Spleen (tissue), 11 donors: ENCODE results near the gene SLC44A4. TPM values are rescaled to one million over a fixed set of nuclear protein-coding genes. Genes with fewer than 3 reads are reported as not detected.

ENCODE experiments used
- DNase-seq: peaks from one replicate; pipeline ENCODE4 v3.0.0-alpha.2; 2020
- H3K27ac ChIP-seq, 8 donors: fragments of 200-600 bp; sonication (generic) in 7 of 8; 1 replicate in 4 of 8; 2 replicates in 4 of 8; pipeline versions ENCODE4 v1.5.0 to v1.8.0; 2016 to 2021; ENCODE audit warnings: inconsistent platforms in 4 of 8, mild to moderate bottlenecking in 4 of 8, moderate library complexity in 1 of 8
- H3K27me3 ChIP-seq, 7 donors: fragments of 200-600 bp; sonication (generic) in 6 of 7; replicated peaks in 1 of 7; 1 replicate in 4 of 7; 2 replicates in 3 of 7; pipeline versions ENCODE4 v1.5.0 to v1.8.0; 2016 to 2021; ENCODE audit warnings: inconsistent platforms in 3 of 7, mild to moderate bottlenecking in 1 of 7
- H3K36me3 ChIP-seq, 6 donors: fragments of 200-600 bp; sonication (generic) in 5 of 6; 1 replicate in 4 of 6; 2 replicates in 2 of 6; pipeline versions ENCODE4 v1.5.0 to v1.8.0; 2016 to 2021; ENCODE audit warnings: inconsistent platforms in 2 of 6
- H3K4me1 ChIP-seq, 6 donors: fragments of 200-600 bp; sonication (generic) in 5 of 6; 1 replicate in 3 of 6; 2 replicates in 3 of 6; pipeline versions ENCODE4 v1.5.0 to v1.8.0; 2016 to 2021; ENCODE audit warnings: inconsistent platforms in 3 of 6
- H3K4me3 ChIP-seq, 8 donors: fragments of 200-600 bp; sonication (generic) in 7 of 8; 1 replicate in 4 of 8; 2 replicates in 4 of 8; pipeline versions ENCODE4 v1.5.0 to v1.8.0; 2016 to 2021; ENCODE audit warnings: inconsistent platforms in 4 of 8, mild to moderate bottlenecking in 4 of 8, moderate library complexity in 2 of 8
- H3K9me3 ChIP-seq, 8 donors: fragments of 200-600 bp; sonication (generic) in 7 of 8; 1 replicate in 4 of 8; 2 replicates in 4 of 8; pipeline versions ENCODE4 v1.5.0 to v1.8.0; 2016 to 2021; ENCODE audit warnings: inconsistent platforms in 4 of 8
- POLR2A ChIP-seq, 3 donors: fragments of 450-650 bp; IDR thresholded peaks; one replicate each; pipeline ENCODE4 v1.5.1; 2017; ENCODE audit warnings: antibody characterized with exemption in 3 of 3, mild to moderate bottlenecking in 1 of 3
- POLR2AphosphoS5 ChIP-seq, 3 donors: sonication (generic); formaldehyde crosslinking; IDR thresholded peaks; one replicate each; pipeline ENCODE4 v1.5.1; 2017; ENCODE audit warnings: antibody characterized with exemption in 3 of 3
- WGBS, 5 donors: extraction: QIAGEN DNeasy Blood & Tissue Kit in 3 of 5; methylation state at CpG; one replicate each; pipeline versions ENCODE4 v1.1.5 to v1.1.7; 2013 to 2018; 5-methylcytosine and 5-hydroxymethylcytosine counted together
- intact Hi-C: fragments of 100-400 bp; cut with DNase I; formaldehyde crosslinking; loops from one replicate; pipeline ENCODE4 v1.15.0; 2023; ENCODE audit warnings: low total_unique reads
- polyA plus RNA-seq, 3 donors: library from polyadenylated mRNA; stranded (reverse); fragments of 200-250 nt; gene quantifications; one replicate each; pipeline ENCODE4 v1.2.1, GENCODE V29; 2013
- total RNA-seq, 7 donors: library from RNA; depleted of rRNA in 3 of 7; stranded (reverse); fragments of >200 nt in 3 of 7; fragmentation: NEBNext Ultra II Directional in 4 of 7; extraction: Animal tissue kit (Norgen Biotek cat#: 25700) in 4 of 7; gene quantifications; one replicate each; pipeline versions ENCODE4 v1.1.0 to v1.2.1, GENCODE V29; 2016 to 2021
- TF ChIP-seq, protein P1 (sequence below), 11 experiments: fragments of 200-600 bp in 7 of 11; fragments of 450-650 bp in 4 of 11; sonication (generic) in 4 of 11; IDR thresholded peaks in 8 of 11; conservative IDR thresholded peaks in 3 of 11; 1 replicate in 7 of 11; 2 replicates in 4 of 11; pipeline versions ENCODE4 v1.4.0 to v1.8.0; 2016 to 2021; ENCODE audit warnings: antibody characterized with exemption in 11 of 11, inconsistent platforms in 4 of 11, mild to moderate bottlenecking in 1 of 11
- donor health status: healthy with polysubstance abuse.
- donor health status: DM: no; HTN: no; CAD: no; lungs with moderate emphysema.
- donor health status: DM: no; HTN: no; CAD: no.
- donor health status: Bipolar disorder and iron deficiency.
- donor health status: healthy.
- donor health status: DM: no; HTN: no; CAD: no.
- donor health status: DM: yes; HTN: yes; CAD: no.

The SLC44A4 gene
- total and polyA plus RNA-seq, 10 donors, result 0.20 to 5.9 (median 2.6) TPM

DNA sequence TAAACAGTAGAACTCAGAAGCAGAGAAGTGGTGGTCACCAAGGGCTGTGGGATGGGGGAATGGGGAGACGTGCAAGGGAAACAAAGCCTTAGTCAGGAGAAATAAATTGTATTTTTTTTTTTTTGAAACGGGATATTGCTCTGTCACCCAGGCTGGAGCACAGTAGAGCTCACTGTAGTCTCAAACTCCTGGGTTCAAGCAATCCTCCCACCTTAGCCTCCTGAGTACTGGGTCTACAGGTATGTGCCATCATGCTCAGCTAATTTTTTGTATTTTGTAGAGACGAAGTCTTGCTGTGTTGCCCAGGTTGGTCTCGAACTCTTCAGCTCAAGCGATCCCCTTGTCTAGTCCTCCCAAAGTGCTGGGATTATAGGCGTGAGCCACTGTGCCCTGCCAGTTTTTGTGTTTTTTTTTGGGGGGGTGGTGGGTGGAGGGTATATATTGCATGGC, 47.9 kb downstream of the SLC44A4 start:
- no peak for DNase-seq
- Histone ChIP-seq H3K4me3 (peak overlapping the region; percentile 47 to 82 (median 54)), H3K36me3 (no peaks in the 10 kb centered on the region), H3K4me1 (peaks cover 30 to 65% (median 56%) of the 10 kb centered on the region in 6 donors), H3K9me3 (no peaks in the 10 kb centered on the region), H3K27me3 (no peaks in the 10 kb centered on the region), H3K27ac (peak overlapping the region; percentile 46 to 98 (median 94))
- intact Hi-C loops, result no loop called here
- TF ChIP-seq POLR2AphosphoS5 (IDR thresholded peaks at IDR 0.05) (no peak), POLR2A (IDR thresholded peaks at IDR 0.05) (no peak)
- TF ChIP-seq, protein P1, sequence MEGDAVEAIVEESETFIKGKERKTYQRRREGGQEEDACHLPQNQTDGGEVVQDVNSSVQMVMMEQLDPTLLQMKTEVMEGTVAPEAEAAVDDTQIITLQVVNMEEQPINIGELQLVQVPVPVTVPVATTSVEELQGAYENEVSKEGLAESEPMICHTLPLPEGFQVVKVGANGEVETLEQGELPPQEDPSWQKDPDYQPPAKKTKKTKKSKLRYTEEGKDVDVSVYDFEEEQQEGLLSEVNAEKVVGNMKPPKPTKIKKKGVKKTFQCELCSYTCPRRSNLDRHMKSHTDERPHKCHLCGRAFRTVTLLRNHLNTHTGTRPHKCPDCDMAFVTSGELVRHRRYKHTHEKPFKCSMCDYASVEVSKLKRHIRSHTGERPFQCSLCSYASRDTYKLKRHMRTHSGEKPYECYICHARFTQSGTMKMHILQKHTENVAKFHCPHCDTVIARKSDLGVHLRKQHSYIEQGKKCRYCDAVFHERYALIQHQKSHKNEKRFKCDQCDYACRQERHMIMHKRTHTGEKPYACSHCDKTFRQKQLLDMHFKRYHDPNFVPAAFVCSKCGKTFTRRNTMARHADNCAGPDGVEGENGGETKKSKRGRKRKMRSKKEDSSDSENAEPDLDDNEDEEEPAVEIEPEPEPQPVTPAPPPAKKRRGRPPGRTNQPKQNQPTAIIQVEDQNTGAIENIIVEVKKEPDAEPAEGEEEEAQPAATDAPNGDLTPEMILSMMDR (IDR thresholded peaks at IDR 0.05 in 8 of 11, conservative IDR thresholded peaks at IDR 0.05 in 3 of 11), result no peak
- 47 to 63% (median 53%) methylated on average over 6 of the region's 6 CpGs for WGBS, 5 donors

DNA sequence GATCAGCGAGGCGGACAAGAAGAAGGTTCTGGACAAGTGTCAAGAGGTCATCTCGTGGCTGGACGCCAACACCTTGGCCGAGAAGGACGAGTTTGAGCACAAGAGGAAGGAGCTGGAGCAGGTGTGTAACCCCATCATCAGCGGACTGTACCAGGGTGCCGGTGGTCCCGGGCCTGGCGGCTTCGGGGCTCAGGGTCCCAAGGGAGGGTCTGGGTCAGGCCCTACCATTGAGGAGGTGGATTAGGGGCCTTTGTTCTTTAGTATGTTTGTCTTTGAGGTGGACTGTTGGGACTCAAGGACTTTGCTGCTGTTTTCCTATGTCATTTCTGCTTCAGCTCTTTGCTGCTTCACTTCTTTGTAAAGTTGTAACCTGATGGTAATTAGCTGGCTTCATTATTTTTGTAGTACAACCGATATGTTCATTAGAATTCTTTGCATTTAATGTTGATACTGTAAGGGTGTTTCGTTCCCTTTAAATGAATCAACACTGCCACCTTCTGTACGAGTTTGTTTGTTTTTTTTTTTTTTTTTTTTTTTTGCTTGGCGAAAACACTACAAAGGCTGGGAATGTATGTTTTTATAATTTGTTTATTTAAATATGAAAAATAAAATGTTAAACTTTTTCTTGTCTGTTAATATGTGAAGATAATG, 49.0 kb downstream of the SLC44A4 start:
- peak overlapping the region; percentile 46 to 98 (median 94) for H3K27ac ChIP-seq
- H3K9me3 ChIP-seq, result no peaks in the 10 kb centered on the region
- peak overlapping the region; percentile 47 to 82 (median 54) for H3K4me3 ChIP-seq
- no peak for TF ChIP-seq POLR2A (IDR thresholded peaks at IDR 0.05)
- TF ChIP-seq, protein P1 (IDR thresholded peaks at IDR 0.05 in 8 of 11, conservative IDR thresholded peaks at IDR 0.05 in 3 of 11), result peak in 9 of 11 experiments; percentile 8 to 83 (median 43)
- TF ChIP-seq POLR2AphosphoS5 (IDR thresholded peaks at IDR 0.05), result peak in 1 of 3 donors; percentile 19
- H3K36me3 ChIP-seq, result no peaks in the 10 kb centered on the region
- peak; percentile 78 for DNase-seq
- H3K4me1 ChIP-seq, result peaks cover 30 to 68% (median 54%) of the 10 kb centered on the region in 6 donors
- H3K27me3 ChIP-seq, result no peaks in the 10 kb centered on the region
- 0 to 3% (median 2%) methylated on average over 11 to 15 of the region's 15 CpGs for WGBS, 5 donors
- intact Hi-C loops, result loop anchor here (10.0 kb wide), 1 partner anchor 95 kb away; the partner anchor contains the start of gene CLIC1

DNA sequence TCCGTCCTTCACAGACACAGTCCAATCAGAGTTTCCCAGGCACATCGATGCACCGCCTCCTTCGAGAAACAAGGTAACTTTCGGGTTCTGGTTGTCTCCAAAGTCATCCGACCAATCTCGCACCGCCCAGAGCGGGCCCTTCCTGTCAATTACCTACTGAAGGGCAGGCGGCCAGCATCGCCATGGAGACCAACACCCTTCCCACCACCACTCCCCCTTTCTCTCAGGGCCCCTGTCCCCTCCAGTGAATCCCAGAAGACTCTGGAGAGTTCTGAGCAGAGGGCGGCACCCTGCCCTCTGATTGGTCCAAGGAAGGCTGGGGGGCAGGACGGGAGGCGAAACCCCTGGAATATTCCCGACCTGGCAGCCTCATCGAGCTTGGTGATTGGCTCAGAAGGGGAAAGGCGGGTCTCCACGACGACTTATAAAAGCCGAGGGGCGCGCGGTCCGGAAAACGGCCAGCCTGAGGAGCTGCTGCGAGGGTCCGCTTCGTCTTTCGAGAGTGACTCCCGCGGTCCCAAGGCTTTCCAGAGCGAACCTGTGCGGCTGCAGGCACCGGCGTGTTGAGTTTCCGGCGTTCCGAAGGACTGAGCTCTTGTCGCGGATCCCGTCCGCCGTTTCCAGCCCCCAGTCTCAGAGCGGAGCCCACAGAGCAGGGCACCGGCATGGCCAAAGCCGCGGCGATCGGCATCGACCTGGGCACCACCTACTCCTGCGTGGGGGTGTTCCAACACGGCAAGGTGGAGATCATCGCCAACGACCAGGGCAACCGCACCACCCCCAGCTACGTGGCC, 51.3 kb downstream of the SLC44A4 start, which contains the start of gene HSPA1B:
Gene HSPA1B (plus strand): TSS at position 453 of the 794 bp plus-strand sequence. CDS start 213 bp downstream, at position 666.
- Histone ChIP-seq H3K27ac (peak within 1 kb of the TSS; percentile 92 to 98 (median 95)), H3K9me3 (no peaks in the 10 kb centered on the region), H3K27me3 (no peaks in the 10 kb centered on the region), H3K36me3 (no peaks in the 10 kb centered on the region), H3K4me3 (peak within 1 kb of the TSS; percentile 36 to 71 (median 61)), H3K4me1 (peaks cover 28 to 73% (median 53%) of the 10 kb centered on the region in 6 donors)
- WGBS, 5 donors, result 0 to 1% (median 0%) methylated on average over 14 to 52 of the region's 56 CpGs
- DNase-seq, result peak; percentile 97
- TF ChIP-seq POLR2A (IDR thresholded peaks at IDR 0.05) (peak; percentile 95 to 100 (median 97)), POLR2AphosphoS5 (IDR thresholded peaks at IDR 0.05) (peak; percentile 99 to 100 (median 99))
- TF ChIP-seq, protein P1 (IDR thresholded peaks at IDR 0.05 in 8 of 11, conservative IDR thresholded peaks at IDR 0.05 in 3 of 11), result peak in 2 of 11 experiments; percentile 9 to 27
- intact Hi-C loops, result loop anchor here (10.0 kb wide), 1 partner anchor 93 kb away; the partner anchor contains the start of gene CLIC1
